DND-41 (cell line): ENCODE results near the gene CDC6.

ENCODE experiments used
- ATAC-seq: fragments of 200-7000 bp; cut with Tn5 transposase; 3 replicates; pipeline ENCODE4 v1.9.1; 2021; ENCODE audit warnings: low read depth; ENCODE audit not compliant: insufficient read depth
- DNase-seq: peaks from one replicate; pipeline ENCODE4 v3.0.0-alpha.2; 2020
- H2AFZ ChIP-seq: 2 replicates; pipeline ENCODE4 v1.6.0; 2012; ENCODE audit warnings: low read depth, low read length
- H3K27ac ChIP-seq: 2 replicates; pipeline ENCODE4 v1.5.1; 2012; ENCODE audit warnings: low read length, inconsistent platforms
- H3K27me3 ChIP-seq: fragments of 200-600 bp; sonication (generic); 2 replicates; pipeline ENCODE4 v1.6.0; 2012; ENCODE audit warnings: low read length, mild to moderate bottlenecking, inconsistent platforms; ENCODE audit not compliant: insufficient read depth, poor library complexity
- H3K36me3 ChIP-seq: 2 replicates; pipeline ENCODE4 v1.5.1; 2012; ENCODE audit warnings: low read length, inconsistent platforms; ENCODE audit not compliant: insufficient read depth
- H3K4me1 ChIP-seq: 2 replicates; pipeline ENCODE4 v1.5.1; 2012; ENCODE audit warnings: mild to moderate bottlenecking, low read length; ENCODE audit not compliant: insufficient read depth
- H3K4me2 ChIP-seq: 2 replicates; pipeline ENCODE4 v1.6.0; 2012; ENCODE audit warnings: mild to moderate bottlenecking, moderate library complexity, low read length, inconsistent platforms; ENCODE audit not compliant: insufficient read depth
- H3K4me3 ChIP-seq, 2 experiments: fragments of 200-600 bp in 1 of 2; shearing (Covaris generic) in 1 of 2; 2 replicates each; pipeline ENCODE4 v1.5.1; 2012 to 2016; ENCODE audit warnings: inconsistent platforms in 2 of 2, low read length in 2 of 2, mild to moderate bottlenecking in 2 of 2, low read depth in 1 of 2, moderate library complexity in 1 of 2
- H3K79me2 ChIP-seq: 2 replicates; pipeline ENCODE4 v1.6.0; 2012; ENCODE audit warnings: low read length, inconsistent platforms; ENCODE audit not compliant: insufficient read depth
- H3K9ac ChIP-seq: 2 replicates; pipeline ENCODE4 v1.6.0; 2012; ENCODE audit warnings: low read depth, mild to moderate bottlenecking, inconsistent platforms, low read length, moderate library complexity
- H3K9me3 ChIP-seq: 2 replicates; pipeline ENCODE4 v1.5.1; 2012; ENCODE audit warnings: low read length, moderate library complexity, mild to moderate bottlenecking, inconsistent platforms; ENCODE audit not compliant: insufficient read depth, severe bottlenecking
- H4K20me1 ChIP-seq: 2 replicates; pipeline ENCODE4 v1.6.0; 2012; ENCODE audit warnings: low read length; ENCODE audit not compliant: insufficient read depth
- EZH2 ChIP-seq: IDR thresholded peaks from 3 replicates; pipeline ENCODE4 v1.6.1; 2012; ENCODE audit warnings: borderline replicate concordance, low read depth, mild to moderate bottlenecking, moderate library complexity, low read length, inconsistent platforms; ENCODE audit not compliant: severe bottlenecking
- TF ChIP-seq, protein P1 (sequence below): IDR thresholded peaks from 2 replicates; pipeline ENCODE4 v1.5.1; 2012; ENCODE audit warnings: borderline replicate concordance, low read length, moderate library complexity, mild to moderate bottlenecking; ENCODE audit not compliant: poor library complexity, severe bottlenecking; ENCODE audit errors: extremely low read depth

CDC6 gene

GRCh38 chr17:40313668-40314583 lies 26.2 kb downstream of the CDC6 start:
- H3K4me3 ChIP-seq = no peak overlapping the region
- peaks cover 7% of the 10 kb centered on the region; the same call in 1 of the 2 replicates for H4K20me1 ChIP-seq
- H3K79me2 ChIP-seq = peaks cover 4% of the 10 kb centered on the region; the same call in 1 of the 2 replicates
- no peak overlapping the region for H3K27ac ChIP-seq
- no peak overlapping the region for H2AFZ ChIP-seq
- H3K9ac ChIP-seq = no peak overlapping the region
- H3K4me2 ChIP-seq = no peak overlapping the region
- no peaks in the 10 kb centered on the region for H3K27me3 ChIP-seq
- no peak for ATAC-seq
- TF ChIP-seq, protein P1, sequence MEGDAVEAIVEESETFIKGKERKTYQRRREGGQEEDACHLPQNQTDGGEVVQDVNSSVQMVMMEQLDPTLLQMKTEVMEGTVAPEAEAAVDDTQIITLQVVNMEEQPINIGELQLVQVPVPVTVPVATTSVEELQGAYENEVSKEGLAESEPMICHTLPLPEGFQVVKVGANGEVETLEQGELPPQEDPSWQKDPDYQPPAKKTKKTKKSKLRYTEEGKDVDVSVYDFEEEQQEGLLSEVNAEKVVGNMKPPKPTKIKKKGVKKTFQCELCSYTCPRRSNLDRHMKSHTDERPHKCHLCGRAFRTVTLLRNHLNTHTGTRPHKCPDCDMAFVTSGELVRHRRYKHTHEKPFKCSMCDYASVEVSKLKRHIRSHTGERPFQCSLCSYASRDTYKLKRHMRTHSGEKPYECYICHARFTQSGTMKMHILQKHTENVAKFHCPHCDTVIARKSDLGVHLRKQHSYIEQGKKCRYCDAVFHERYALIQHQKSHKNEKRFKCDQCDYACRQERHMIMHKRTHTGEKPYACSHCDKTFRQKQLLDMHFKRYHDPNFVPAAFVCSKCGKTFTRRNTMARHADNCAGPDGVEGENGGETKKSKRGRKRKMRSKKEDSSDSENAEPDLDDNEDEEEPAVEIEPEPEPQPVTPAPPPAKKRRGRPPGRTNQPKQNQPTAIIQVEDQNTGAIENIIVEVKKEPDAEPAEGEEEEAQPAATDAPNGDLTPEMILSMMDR = no peak
- TF ChIP-seq EZH2 = no peak
- H3K4me1 ChIP-seq = peaks cover 17% of the 10 kb centered on the region
- H3K9me3 ChIP-seq = no peaks in the 10 kb centered on the region
- no peaks in the 10 kb centered on the region for H3K36me3 ChIP-seq
- DNase-seq = no peak

- no peak for ATAC-seq
- no peak overlapping the region for H2AFZ ChIP-seq
- H4K20me1 ChIP-seq = peaks cover 5% of the 10 kb centered on the region; the same call in 1 of the 2 replicates
- no peak overlapping the region for H3K27ac ChIP-seq
- TF ChIP-seq, protein P1 = no peak
- no peak for TF ChIP-seq EZH2
- H3K4me2 ChIP-seq = no peak overlapping the region
- H3K9ac ChIP-seq = no peak overlapping the region
- H3K4me3 ChIP-seq = no peak overlapping the region
- peak; percentile 64 for DNase-seq
- no peaks in the 10 kb centered on the region for H3K36me3 ChIP-seq
- H3K9me3 ChIP-seq = no peaks in the 10 kb centered on the region
- H3K79me2 ChIP-seq = peaks cover 7% of the 10 kb centered on the region
- H3K27me3 ChIP-seq = no peaks in the 10 kb centered on the region
- peaks cover 24% of the 10 kb centered on the region for H3K4me1 ChIP-seq
Measured at GRCh38 chr17:40314584-40314956, 26.9 kb downstream of the CDC6 start.

- no peak for ATAC-seq
- Histone ChIP-seq H3K9ac (no peak overlapping the region), H3K27ac (no peak overlapping the region), H2AFZ (no peak overlapping the region), H3K27me3 (no peaks in the 10 kb centered on the region), H3K79me2 (peaks cover 7% of the 10 kb centered on the region), H3K9me3 (no peaks in the 10 kb centered on the region), H3K4me1 (peaks cover 30% of the 10 kb centered on the region), H3K4me2 (no peak overlapping the region), H3K36me3 (no peaks in the 10 kb centered on the region), H4K20me1 (peaks cover 10% of the 10 kb centered on the region; the same call in 1 of the 2 replicates), H3K4me3 (no peak overlapping the region)
- no peak for TF ChIP-seq EZH2
- TF ChIP-seq, protein P1 = no peak
- no peak for DNase-seq
Measured at GRCh38 chr17:40315206-40315605, 27.5 kb downstream of the CDC6 start.
